Activated T-cell treated with anti-CD3 and anti-CD28 coated beads, Interleukin-2, amount 50 U/mL, for 24 hours (primary cell): Measurements from ENCODE around the gene FN1.

Experiments used
- DNase-seq: peaks from one replicate; pipeline ENCODE4 v3.0.0-alpha.2; 2020
- H3K27ac Mint-ChIP-seq: 2 replicates; pipeline ENCODE4 v1.8.0; 2020; ENCODE audit warnings: mild to moderate bottlenecking, mixed read lengths
- H3K27me3 Mint-ChIP-seq: 2 replicates; pipeline ENCODE4 v1.8.0; 2020; ENCODE audit warnings: mixed read lengths
- H3K36me3 Mint-ChIP-seq: 2 replicates; pipeline ENCODE4 v1.8.0; 2020; ENCODE audit warnings: low read depth, mixed read lengths
- H3K4me1 Mint-ChIP-seq: 2 replicates; pipeline ENCODE4 v1.8.0; 2020; ENCODE audit warnings: low read depth, mixed read lengths
- H3K4me3 Mint-ChIP-seq: 2 replicates; pipeline ENCODE4 v1.8.0; 2020; ENCODE audit warnings: mild to moderate bottlenecking, moderate library complexity, mixed read lengths
- H3K9me3 Mint-ChIP-seq: 2 replicates; pipeline ENCODE4 v1.8.0; 2020; ENCODE audit warnings: mixed read lengths

Gene FN1

DNA sequence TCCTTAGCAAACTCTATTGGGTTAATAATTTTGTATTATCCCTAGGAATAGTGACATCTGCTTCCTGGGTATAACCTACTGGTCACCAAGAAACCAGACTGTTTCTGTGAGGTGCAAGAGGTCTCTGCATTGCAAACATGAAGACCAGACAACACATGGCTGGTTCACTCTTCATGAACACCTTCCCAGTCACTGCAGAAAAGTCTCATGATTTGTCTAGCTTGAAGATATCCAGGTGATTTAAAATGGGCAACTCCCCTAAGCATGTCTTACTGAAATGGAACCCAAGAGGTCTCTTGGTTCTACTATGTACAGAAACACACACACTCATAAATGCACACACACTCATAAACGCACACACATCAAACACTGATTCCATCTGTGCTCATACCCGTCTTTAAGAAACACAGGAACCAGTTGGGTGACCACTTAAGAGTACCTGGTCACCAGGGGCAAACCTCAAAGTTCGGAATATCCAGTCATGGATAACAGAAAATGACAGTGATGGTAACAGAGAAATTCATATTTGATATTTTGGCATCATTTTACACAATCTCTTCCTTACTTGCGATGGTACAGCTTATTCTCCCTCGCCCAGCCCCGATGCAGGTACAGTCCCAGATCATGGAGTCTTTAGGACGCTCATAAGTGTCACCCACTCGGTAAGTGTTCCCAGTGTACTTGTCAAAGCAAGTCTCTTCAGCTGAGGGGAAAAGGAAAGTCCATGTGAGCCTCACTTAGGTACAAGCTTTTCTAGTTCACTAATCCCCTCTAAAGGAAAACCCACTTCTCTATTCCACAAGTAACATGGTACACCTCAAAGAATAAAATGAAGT, 2.9 kb downstream of the FN1 start:
- no peak for DNase-seq
- H3K4me3 Mint-ChIP-seq, result no peak overlapping the region
- H3K4me1 Mint-ChIP-seq, result peaks cover 17% of the 10 kb centered on the region
- peaks cover 79% of the 10 kb centered on the region for H3K27me3 Mint-ChIP-seq
- no peak overlapping the region for H3K27ac Mint-ChIP-seq
- no peaks in the 10 kb centered on the region for H3K36me3 Mint-ChIP-seq
- no peaks in the 10 kb centered on the region for H3K9me3 Mint-ChIP-seq

DNA sequence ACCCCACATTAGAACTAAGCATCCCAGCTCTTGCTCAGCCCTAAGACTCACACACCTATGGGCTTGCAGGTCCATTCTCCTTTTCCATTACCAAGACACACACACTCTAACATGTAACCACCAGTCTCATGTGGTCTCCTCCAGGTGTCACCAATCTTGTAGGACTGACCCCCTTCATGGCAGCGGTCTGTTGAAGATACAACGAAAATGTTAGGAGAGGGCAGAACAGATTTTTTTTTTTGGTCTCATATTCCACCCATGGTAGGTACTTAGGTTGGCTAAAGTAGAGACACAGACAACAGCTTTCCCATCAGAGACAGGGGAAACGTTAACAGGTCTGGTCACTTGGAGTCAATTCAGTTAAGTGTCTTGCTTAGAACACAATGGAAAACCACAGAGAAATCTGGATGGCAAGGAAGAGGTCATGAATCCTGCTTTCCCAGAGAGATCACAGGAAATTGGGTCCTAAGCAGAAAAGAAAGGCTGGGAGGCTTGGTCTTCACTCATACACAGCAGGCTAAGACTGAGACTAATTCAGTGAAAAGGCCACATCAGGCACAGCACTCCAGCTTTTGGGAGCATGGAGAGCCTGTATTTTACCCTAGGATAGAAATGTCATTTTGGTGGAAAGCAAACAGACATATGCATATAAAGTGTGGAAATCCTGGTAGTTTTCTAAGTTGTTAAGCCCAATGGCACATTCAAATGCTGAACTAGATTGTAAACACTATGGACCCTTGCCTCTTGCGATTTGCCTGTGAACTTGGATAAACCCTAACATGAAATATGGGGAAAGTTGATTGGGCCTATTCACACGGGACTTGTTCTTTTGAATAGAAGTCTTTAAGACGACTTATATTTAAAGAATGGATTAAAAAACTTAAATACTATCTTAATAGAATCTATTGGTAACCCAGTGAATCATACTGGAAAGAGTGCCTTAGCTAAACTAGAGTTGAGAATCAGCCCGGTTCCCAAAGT, 3.8 kb downstream of the FN1 start:
- Mint-ChIP-seq H3K4me3 (no peak overlapping the region), H3K27ac (no peak overlapping the region), H3K36me3 (no peaks in the 10 kb centered on the region), H3K4me1 (peaks cover 16% of the 10 kb centered on the region), H3K9me3 (no peaks in the 10 kb centered on the region), H3K27me3 (peaks cover 75% of the 10 kb centered on the region)
- no peak for DNase-seq

DNA sequence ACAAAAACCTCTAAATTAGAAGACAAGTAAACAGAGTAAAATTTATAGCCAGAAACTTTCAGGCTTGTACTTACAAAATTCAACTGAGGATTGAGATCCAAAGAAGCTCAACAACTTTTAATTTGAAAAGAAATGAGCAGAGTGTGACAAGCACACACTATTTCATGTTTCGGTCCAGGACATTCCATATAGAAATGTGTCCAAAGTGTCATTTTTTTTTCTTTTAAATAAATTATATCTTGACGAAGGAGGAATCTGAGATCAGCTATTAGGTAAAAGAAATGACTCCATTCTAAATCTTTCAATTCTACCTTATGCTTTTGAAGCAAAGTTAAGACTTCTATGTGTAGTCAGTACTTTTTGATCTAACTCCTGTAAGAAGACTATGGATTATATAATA, 4.6 kb downstream of the FN1 start:
- Mint-ChIP-seq H3K4me3 (no peak overlapping the region), H3K9me3 (no peaks in the 10 kb centered on the region), H3K27ac (no peak overlapping the region), H3K36me3 (no peaks in the 10 kb centered on the region), H3K4me1 (peaks cover 8% of the 10 kb centered on the region), H3K27me3 (peaks cover 69% of the 10 kb centered on the region)
- DNase-seq, result no peak

DNA sequence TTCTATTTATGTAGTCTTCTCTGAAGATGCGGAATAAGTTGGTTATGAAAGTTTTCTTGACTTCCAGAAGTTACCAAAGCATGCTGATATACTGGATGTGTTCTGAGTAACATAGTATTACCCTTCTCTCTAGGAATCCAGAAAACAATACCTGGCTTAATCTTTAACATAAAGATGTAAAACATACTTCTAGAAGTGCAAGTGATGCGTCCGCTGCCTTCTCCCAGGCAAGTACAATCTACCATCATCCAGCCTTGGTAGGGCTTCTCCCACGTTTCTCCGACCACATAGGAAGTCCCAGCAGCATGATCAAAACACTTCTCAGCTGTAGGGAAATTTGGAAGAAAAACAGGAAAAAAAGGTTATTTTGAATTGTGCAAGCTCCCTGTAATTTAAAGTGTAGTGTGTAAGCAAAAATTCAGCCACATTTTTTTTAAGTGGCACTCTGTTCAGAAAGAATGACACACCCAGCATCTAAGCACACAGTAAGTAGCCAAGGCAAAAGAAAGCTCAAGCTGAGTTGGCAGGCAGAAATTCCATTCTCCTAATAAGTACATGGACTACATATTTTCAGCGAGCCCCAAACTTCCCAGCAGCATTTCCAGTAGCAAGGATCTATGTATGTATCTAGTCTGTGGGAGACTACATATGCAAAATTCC, 5.2 kb downstream of the FN1 start:
- no peak overlapping the region for H3K27ac Mint-ChIP-seq
- H3K9me3 Mint-ChIP-seq, result no peaks in the 10 kb centered on the region
- DNase-seq, result no peak
- peaks cover 70% of the 10 kb centered on the region for H3K27me3 Mint-ChIP-seq
- no peaks in the 10 kb centered on the region for H3K36me3 Mint-ChIP-seq
- H3K4me3 Mint-ChIP-seq, result no peak overlapping the region
- H3K4me1 Mint-ChIP-seq, result peaks cover 5% of the 10 kb centered on the region

DNA sequence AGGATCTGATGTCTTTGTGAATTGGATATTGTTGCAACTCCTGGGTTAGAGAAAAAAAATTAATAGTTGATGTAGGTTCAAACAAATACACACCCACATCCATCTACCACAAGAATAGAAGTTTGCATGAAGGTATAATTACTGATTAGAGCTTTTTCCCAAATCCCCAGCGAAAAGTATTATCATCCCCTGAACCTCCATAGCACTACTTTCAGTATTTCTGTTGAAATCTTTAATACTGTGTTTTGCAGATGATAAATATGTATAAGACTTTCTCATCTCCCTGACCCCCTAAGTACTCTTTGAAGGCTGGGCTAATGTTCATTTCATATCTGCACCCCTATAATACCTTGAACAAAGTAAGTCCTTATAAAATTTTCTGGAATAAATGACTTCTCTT, 6.4 kb downstream of the FN1 start:
- Mint-ChIP-seq H3K9me3 (no peaks in the 10 kb centered on the region), H3K36me3 (no peaks in the 10 kb centered on the region), H3K27me3 (peaks cover 63% of the 10 kb centered on the region), H3K4me1 (no peaks in the 10 kb centered on the region), H3K27ac (no peak overlapping the region), H3K4me3 (no peak overlapping the region)
- no peak for DNase-seq

DNA sequence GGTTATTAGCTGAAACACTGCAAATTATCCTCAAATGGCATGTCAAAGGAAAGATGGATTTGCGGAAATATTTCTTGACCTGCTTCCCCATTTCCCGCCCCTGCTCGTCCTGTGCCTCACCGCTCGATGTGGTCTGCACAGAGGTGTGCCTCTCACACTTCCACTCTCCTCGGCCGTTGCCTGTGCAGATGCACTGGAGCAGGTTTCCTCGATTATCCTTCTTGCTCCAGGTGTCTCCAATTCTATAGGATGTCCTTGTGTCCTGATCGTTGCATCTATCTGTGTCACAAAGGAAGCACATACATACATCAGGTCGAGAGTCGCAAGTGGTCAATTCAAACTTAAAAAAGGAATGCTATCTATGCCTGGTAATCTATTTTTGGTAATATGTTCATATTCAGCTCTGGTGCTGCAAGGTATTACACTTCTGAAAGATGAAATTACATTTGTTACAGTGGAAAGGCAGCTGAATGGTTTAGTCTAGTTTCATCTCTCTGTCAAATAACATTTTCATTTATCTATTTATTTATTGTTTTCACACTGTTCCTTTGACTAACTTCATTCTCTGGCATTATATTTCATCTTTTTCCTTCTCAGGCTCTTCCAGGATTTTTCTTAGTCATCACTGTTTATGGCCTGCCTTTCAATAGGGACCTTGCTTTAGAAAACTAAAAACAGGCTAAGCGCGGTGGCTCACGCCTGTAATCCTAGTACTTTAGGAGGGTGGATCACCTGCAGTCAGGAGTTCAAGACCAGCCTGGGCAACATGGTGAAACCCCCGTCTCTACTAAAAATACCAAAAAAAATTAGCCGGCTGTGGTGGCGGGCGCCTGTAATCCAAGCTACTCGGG, 7.6 kb downstream of the FN1 start:
- Mint-ChIP-seq H3K4me3 (no peak overlapping the region), H3K4me1 (no peaks in the 10 kb centered on the region), H3K27ac (no peak overlapping the region), H3K36me3 (no peaks in the 10 kb centered on the region), H3K27me3 (peaks cover 64% of the 10 kb centered on the region), H3K9me3 (no peaks in the 10 kb centered on the region)
- DNase-seq, result no peak

DNA sequence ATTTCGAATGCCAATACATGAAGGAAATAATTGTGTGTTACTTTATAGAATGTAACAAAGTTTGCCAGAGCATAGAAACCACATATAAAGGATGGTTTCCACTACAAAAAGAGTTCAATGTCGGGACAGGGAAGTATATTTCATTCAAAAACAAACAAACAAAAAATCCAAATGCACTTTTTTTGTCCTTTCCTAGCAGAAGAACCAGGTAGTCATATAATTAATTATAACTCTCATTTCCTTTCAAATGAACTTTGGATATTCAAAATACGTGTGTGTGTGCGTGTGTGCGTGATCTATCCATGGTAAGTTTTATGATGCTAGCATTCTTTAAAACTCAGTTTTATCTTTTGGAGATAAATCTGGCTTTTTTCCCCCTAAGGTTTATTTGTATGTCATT, 8.3 kb downstream of the FN1 start:
- no peaks in the 10 kb centered on the region for H3K36me3 Mint-ChIP-seq
- H3K9me3 Mint-ChIP-seq, result no peaks in the 10 kb centered on the region
- no peaks in the 10 kb centered on the region for H3K4me1 Mint-ChIP-seq
- H3K4me3 Mint-ChIP-seq, result no peak overlapping the region
- no peak for DNase-seq
- H3K27me3 Mint-ChIP-seq, result peaks cover 62% of the 10 kb centered on the region
- H3K27ac Mint-ChIP-seq, result no peak overlapping the region

DNA sequence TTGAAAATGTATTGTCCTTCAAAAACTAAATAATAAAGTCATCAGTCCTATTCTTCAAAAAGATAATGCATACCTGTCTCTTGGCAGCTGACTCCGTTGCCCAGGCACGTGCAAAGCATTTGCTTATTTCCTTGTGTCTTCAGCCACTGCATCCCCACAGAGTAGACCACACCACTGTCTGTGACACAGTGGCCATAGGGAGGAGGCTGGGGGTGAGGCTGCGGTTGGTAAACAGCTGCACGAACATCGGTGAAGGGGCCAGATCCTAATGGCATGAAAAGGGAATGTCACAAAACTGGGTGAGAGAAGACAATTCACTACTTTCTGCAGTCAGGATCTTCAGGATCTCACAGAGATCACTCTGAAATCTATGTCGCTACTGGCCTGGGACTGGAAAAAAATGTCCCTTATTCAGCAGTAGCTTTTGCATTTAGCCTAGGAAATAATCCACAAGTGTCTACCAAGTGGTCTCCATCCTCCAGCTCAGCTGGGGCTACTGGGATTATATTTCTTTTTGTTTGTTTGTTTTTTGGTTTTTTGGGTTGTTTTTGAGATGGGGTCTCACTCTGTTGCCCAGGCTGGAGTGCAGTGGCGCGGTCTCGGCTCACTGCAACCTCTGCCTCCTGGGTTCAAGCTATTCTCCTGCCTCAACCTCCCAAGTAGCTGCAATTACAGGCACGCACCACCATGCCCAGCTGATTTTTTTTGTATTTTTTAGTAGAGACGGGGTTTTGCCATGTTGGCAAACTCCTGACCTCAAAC, 10.7 kb downstream of the FN1 start:
- no peaks in the 10 kb centered on the region for H3K9me3 Mint-ChIP-seq
- H3K27me3 Mint-ChIP-seq, result peaks cover 62% of the 10 kb centered on the region
- no peaks in the 10 kb centered on the region for H3K4me1 Mint-ChIP-seq
- DNase-seq, result no peak
- no peak overlapping the region for H3K27ac Mint-ChIP-seq
- no peak overlapping the region for H3K4me3 Mint-ChIP-seq
- no peaks in the 10 kb centered on the region for H3K36me3 Mint-ChIP-seq

DNA sequence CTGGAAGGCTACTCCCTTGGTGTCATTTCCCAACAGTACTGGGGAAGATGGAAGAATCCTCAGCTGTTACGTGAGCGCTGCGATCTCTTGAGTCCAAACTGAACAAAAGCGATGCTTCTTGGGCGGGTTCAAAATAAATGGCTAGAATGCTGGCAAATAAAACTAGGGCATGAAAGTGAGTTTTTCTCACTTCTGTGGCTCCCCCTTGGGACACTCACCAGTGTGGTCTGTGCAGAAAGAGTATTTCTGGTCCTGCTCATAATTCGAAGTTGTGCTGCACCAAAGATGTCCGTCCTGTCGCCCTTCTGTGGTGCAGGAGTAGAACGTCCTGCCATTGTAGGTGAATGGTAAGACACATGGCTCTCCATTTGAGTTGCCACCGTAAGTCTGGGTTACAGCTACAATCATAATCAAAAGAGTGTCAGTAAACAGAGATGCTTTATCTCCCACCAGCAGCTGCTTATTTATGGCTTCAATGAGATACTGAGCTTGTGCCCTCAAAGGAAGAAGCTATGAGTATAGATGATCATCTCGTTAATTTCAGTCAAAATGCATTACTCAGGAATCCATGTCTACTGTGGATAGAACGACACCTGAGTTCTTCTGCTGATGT, 11.8 kb downstream of the FN1 start:
- no peak for DNase-seq
- Mint-ChIP-seq H3K9me3 (no peaks in the 10 kb centered on the region), H3K27ac (no peak overlapping the region), H3K27me3 (peaks cover 57% of the 10 kb centered on the region), H3K36me3 (no peaks in the 10 kb centered on the region), H3K4me1 (no peaks in the 10 kb centered on the region), H3K4me3 (no peak overlapping the region)

DNA sequence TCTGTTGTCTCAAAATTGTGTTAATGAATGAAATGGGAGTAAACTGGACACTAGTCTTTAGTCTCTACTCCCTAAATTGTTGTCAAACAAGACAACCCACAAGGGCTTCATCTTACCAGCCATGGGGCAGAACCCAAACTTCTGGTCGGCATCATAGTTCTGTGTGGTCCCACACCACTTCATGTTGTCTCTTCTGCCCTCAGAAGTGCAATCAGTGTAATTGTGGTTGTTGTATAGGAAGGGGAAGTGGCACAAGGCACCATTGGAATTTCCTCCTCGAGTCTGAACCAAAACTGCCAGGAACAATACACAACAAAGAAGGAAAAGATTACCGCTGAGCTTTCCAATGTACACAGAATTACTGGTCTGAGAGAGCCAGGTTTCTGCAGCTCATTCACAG, 12.6 kb downstream of the FN1 start:
- Mint-ChIP-seq H3K27ac (no peak overlapping the region), H3K9me3 (no peaks in the 10 kb centered on the region), H3K4me1 (no peaks in the 10 kb centered on the region), H3K4me3 (no peak overlapping the region), H3K36me3 (no peaks in the 10 kb centered on the region), H3K27me3 (peaks cover 60% of the 10 kb centered on the region)
- no peak for DNase-seq

DNA sequence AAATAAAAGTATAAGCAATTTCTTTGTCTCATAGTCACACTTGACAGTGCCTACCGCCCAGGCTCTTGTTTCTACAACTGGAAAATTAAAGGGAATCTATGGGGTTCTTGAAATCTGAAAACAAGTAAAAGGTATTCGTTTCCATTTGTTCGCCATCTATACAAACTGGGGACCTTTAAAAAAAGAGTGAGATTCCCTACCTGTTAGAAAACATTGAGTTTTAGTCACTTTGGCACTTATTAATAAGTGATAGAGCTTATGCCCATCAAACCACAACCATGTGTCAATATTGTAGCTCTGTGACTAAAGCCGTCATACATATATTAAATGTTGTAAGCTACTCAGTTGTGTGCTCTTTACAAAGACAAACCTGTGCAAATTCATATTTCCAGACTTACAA, 13.2 kb downstream of the FN1 start:
- peaks cover 60% of the 10 kb centered on the region for H3K27me3 Mint-ChIP-seq

DNA sequence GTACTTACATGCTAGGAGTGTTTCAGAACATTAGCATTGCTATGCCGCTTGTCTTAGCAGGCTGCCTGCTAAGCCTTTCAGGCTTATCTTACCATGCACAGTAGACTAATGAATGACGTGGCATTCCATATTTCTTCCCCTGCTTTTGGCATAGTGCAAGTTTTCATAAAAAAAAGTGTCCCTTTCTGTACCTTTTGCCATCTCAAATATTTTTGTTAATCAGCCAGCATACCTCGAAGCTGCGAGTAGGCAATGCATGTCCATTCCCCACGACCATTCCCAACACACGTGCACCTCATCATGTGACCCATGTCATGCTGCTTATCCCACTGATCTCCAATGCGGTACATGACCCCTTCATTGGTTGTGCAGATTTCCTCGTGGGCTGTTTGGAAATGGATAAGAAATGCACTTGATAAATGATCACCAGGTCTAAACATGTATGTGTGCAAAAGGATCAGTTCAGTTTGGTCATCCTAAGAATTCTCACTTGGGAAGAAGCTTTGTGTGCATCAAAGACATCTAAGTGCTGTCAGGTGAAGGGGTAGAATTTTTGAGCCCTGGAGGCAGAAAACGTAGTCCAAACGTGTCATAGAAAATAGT, 13.9 kb downstream of the FN1 start:
- Mint-ChIP-seq H3K36me3 (no peaks in the 10 kb centered on the region), H3K9me3 (no peaks in the 10 kb centered on the region), H3K4me1 (no peaks in the 10 kb centered on the region), H3K27ac (no peak overlapping the region), H3K27me3 (peaks cover 60% of the 10 kb centered on the region), H3K4me3 (no peak overlapping the region)
- no peak for DNase-seq

More for the DNA sequence above, 13.2 kb downstream of the FN1 start:
- H3K4me3 Mint-ChIP-seq, result no peak overlapping the region
- no peak overlapping the region for H3K27ac Mint-ChIP-seq
- DNase-seq, result no peak
- no peaks in the 10 kb centered on the region for H3K36me3 Mint-ChIP-seq
- H3K4me1 Mint-ChIP-seq, result no peaks in the 10 kb centered on the region
- no peaks in the 10 kb centered on the region for H3K9me3 Mint-ChIP-seq

DNA sequence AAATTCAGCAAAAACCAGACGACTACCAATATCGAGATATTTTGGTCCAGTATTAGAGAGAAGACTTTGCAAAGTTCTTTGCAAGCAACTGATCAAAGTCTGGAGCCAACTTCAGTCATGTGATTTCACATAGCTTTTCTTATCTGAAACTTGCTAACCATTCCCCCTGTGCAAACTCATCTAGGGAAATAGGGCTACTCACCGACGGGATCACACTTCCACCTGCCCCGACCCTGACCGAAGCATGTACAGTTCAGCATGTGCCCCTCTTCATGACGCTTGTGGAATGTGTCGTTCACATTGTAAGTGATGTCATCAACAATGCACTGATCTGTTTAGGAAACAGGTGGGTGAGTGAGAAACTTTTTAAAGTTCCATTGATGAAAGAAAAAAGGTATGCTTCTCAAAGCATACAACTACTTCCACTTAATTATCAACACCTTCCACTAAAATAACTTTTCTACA, 15.4 kb downstream of the FN1 start:
- H3K27me3 Mint-ChIP-seq, result peaks cover 61% of the 10 kb centered on the region
- H3K36me3 Mint-ChIP-seq, result no peaks in the 10 kb centered on the region
- no peak overlapping the region for H3K27ac Mint-ChIP-seq
- no peaks in the 10 kb centered on the region for H3K4me1 Mint-ChIP-seq
- DNase-seq, result no peak
- H3K4me3 Mint-ChIP-seq, result no peak overlapping the region
- no peaks in the 10 kb centered on the region for H3K9me3 Mint-ChIP-seq
